HCT116 (cell line): Measurements from ENCODE around the gene SP3. TPM values are rescaled to one million over a fixed set of nuclear protein-coding genes. Genes with fewer than 3 reads are reported as not detected.

Source experiments
- ATAC-seq: fragments of 200-7000 bp; cut with Tn5 transposase; 2 replicates; pipeline ENCODE4 v1.9.1; 2020; ENCODE audit warnings: mild to moderate bottlenecking, moderate library complexity
- BruUV-seq: library from RNA; stranded (reverse); fragments of 400-500 nt; replicated peaks from 2 replicates; lab custom pipeline; 2021; lab: Mats Ljungman, UMichigan
- CTCF ChIA-PET: fragments of 300-600 bp; sonication (Branson Sonifier 250); formaldehyde crosslinking; loops from one replicate; lab custom pipeline; 2021; ENCODE audit warnings: antibody characterized with exemption; lab: Charles Lee
- POLR2A ChIA-PET: fragments of 300-600, 350-600 bp; sonication (Branson Sonifier 250); formaldehyde crosslinking; loops from one replicate; lab custom pipeline; 2021; ENCODE audit warnings: antibody characterized with exemption; lab: Charles Lee
- RAD21 ChIA-PET, 2 experiments: fragments of 300-600 bp; sonication (Branson Sonifier 250); formaldehyde crosslinking; loops; one replicate each; lab custom pipeline; 2023; ENCODE audit warnings: low total read pairs in 2 of 2; ENCODE audit not compliant: uncharacterized antibody in 2 of 2, unreplicated experiment in 2 of 2, low non-redundant PET in 1 of 2; lab: Charles Lee
- DNase-seq: peaks from one replicate; pipeline ENCODE4 v3.0.0-alpha.2; 2010; ENCODE audit warnings: low read depth, low spot score
- H2AFZ ChIP-seq: fragments of 200-600 bp; shearing (Covaris generic), sonication (generic); 2 replicates; pipeline ENCODE4 v1.6.1; 2017; ENCODE audit warnings: low read depth, mixed run types, mixed read lengths, antibody characterized with exemption, low read length; ENCODE audit not compliant: poor library complexity, severe bottlenecking
- H3K27ac ChIP-seq: 2 replicates; pipeline ENCODE4 v1.5.1; 2012; ENCODE audit warnings: low read depth, low read length
- H3K27me3 ChIP-seq: fragments of 200-600 bp; sonication (generic); 2 replicates; pipeline ENCODE4 v1.6.1; 2016; ENCODE audit warnings: mixed run types, low read length, mixed read lengths; ENCODE audit not compliant: insufficient read depth
- H3K36me3 ChIP-seq, 2 experiments: fragments of 200-500 bp in 1 of 2; fragments of 200-600 bp in 1 of 2; sonication (Bioruptor generic) in 1 of 2; sonication (generic) in 1 of 2; 2 replicates each; pipeline versions ENCODE4 v1.5.1 to v1.6.1; 2014 to 2016; ENCODE audit warnings: low read length in 2 of 2, inconsistent platforms in 1 of 2, mixed read lengths in 1 of 2, mixed run types in 1 of 2; ENCODE audit not compliant: insufficient read depth in 2 of 2, control insufficient read depth in 1 of 2
- H3K4me1 ChIP-seq, 2 experiments: fragments of 200-600 bp in 1 of 2; sonication (generic) in 1 of 2; 2 replicates each; pipeline versions ENCODE4 v1.5.1 to v1.6.1; 2012 to 2017; ENCODE audit warnings: low read length in 2 of 2, inconsistent platforms in 1 of 2, mild to moderate bottlenecking in 1 of 2, mixed read lengths in 1 of 2, mixed run types in 1 of 2, moderate library complexity in 1 of 2; ENCODE audit not compliant: insufficient read depth in 2 of 2, control insufficient read depth in 1 of 2
- H3K4me2 ChIP-seq: fragments of 200-600 bp; sonication (generic); 2 replicates; pipeline ENCODE4 v1.6.1; 2017; ENCODE audit warnings: mixed run types, low read length, mixed read lengths
- H3K4me3 ChIP-seq, 2 experiments: fragments of 200-600 bp in 1 of 2; sonication (generic) in 1 of 2; replicated peaks in 1 of 2; 2 replicates each; pipeline ENCODE4 v1.5.1; 2011 to 2016; ENCODE audit warnings: low read length in 2 of 2, control low read depth in 1 of 2, low read depth in 1 of 2, mild to moderate bottlenecking in 1 of 2, mixed read lengths in 1 of 2, mixed run types in 1 of 2
- H3K79me2 ChIP-seq: fragments of 200-600 bp; sonication (generic); 2 replicates; pipeline ENCODE4 v1.6.1; 2017; ENCODE audit warnings: mild to moderate bottlenecking, mixed run types, low read length, moderate library complexity, mixed read lengths; ENCODE audit not compliant: insufficient read depth
- H3K9ac ChIP-seq: fragments of 200-600 bp; sonication (generic); 2 replicates; pipeline ENCODE4 v1.6.1; 2016; ENCODE audit warnings: low read length, mixed read lengths
- H3K9me2 ChIP-seq: fragments of 200-600 bp; sonication (generic), shearing (Covaris generic); 2 replicates; pipeline ENCODE4 v1.6.1; 2017; ENCODE audit warnings: mixed run types, mild to moderate bottlenecking, moderate library complexity; ENCODE audit not compliant: insufficient read depth
- H3K9me3 ChIP-seq, 2 experiments: fragments of 200-500 bp in 1 of 2; fragments of 200-600 bp in 1 of 2; sonication (Bioruptor generic) in 1 of 2; sonication (generic) in 1 of 2; 2 replicates each; pipeline ENCODE4 v1.6.1; 2014 to 2017; ENCODE audit warnings: low read length in 2 of 2, mixed read lengths in 2 of 2, inconsistent platforms in 1 of 2, low read depth in 1 of 2, mild to moderate bottlenecking in 1 of 2, mixed run types in 1 of 2, moderate library complexity in 1 of 2; ENCODE audit not compliant: control insufficient read depth in 1 of 2, insufficient read depth in 1 of 2
- H4K20me1 ChIP-seq: fragments of 200-600 bp; sonication (generic), shearing (Covaris generic); 2 replicates; pipeline ENCODE4 v1.6.1; 2017; ENCODE audit warnings: mixed run types, mild to moderate bottlenecking, moderate library complexity; ENCODE audit not compliant: insufficient read depth
- CEBPB ChIP-seq: IDR thresholded peaks from 2 replicates; pipeline ENCODE4 v1.6.1; 2012; ENCODE audit warnings: low read depth
- CTCF ChIP-seq, 3 experiments: fragments of 200-600 bp in 1 of 3; sonication (generic) in 1 of 3; IDR thresholded peaks in 2 of 3; conservative IDR thresholded peaks in 1 of 3; 2 replicates each; pipeline ENCODE4 v1.5.1; 2012 to 2017; ENCODE audit warnings: low read depth in 2 of 3, low read length in 2 of 3, antibody characterized with exemption in 1 of 3, borderline replicate concordance in 1 of 3, control low read depth in 1 of 3, mild to moderate bottlenecking in 1 of 3, mixed read lengths in 1 of 3, mixed run types in 1 of 3, moderate library complexity in 1 of 3; ENCODE audit not compliant: insufficient read depth in 1 of 3
- EGR1 ChIP-seq: IDR thresholded peaks from 2 replicates; pipeline ENCODE4 v1.6.1; 2012; ENCODE audit warnings: low read depth
- ELF1 ChIP-seq: IDR thresholded peaks from 2 replicates; pipeline ENCODE4 v1.6.1; 2012; ENCODE audit warnings: low read depth, borderline replicate concordance
- POLR2A ChIP-seq: IDR thresholded peaks from 2 replicates; pipeline ENCODE4 v1.7.0; 2011; ENCODE audit warnings: borderline replicate concordance; ENCODE audit not compliant: insufficient read depth, insufficient read length; ENCODE audit errors: extremely low read depth
- RAD21 ChIP-seq: IDR thresholded peaks from 2 replicates; pipeline ENCODE4 v1.6.1; 2012; ENCODE audit warnings: low read depth, mild to moderate bottlenecking
- REST ChIP-seq: IDR thresholded peaks from 2 replicates; pipeline ENCODE4 v1.6.1; 2012; ENCODE audit warnings: low read depth
- SIN3A ChIP-seq: IDR thresholded peaks from 2 replicates; pipeline ENCODE4 v1.6.1; 2012; ENCODE audit warnings: low read depth
- SP1 ChIP-seq: IDR thresholded peaks from 2 replicates; pipeline ENCODE4 v1.6.1; 2012; ENCODE audit warnings: low read depth
- SRF ChIP-seq: IDR thresholded peaks from 2 replicates; pipeline ENCODE4 v1.6.1; 2012; ENCODE audit warnings: low read depth
- YY1 ChIP-seq: IDR thresholded peaks from 2 replicates; pipeline ENCODE4 v1.6.1; 2011; ENCODE audit warnings: low read length, low read depth, moderate library complexity, mild to moderate bottlenecking; ENCODE audit not compliant: insufficient replicate concordance; ENCODE audit errors: extremely low read depth
- ZBTB33 ChIP-seq: IDR thresholded peaks from 2 replicates; pipeline ENCODE4 v1.6.1; 2011; ENCODE audit warnings: mild to moderate bottlenecking, low read length, moderate library complexity; ENCODE audit not compliant: insufficient replicate concordance; ENCODE audit errors: extremely low read depth
- intact Hi-C: fragments of 100-400 bp; cut with micrococcal nuclease; formaldehyde crosslinking; loops from 2 replicates; pipeline ENCODE4 v1.10.0; 2022
- total RNA-seq: library from RNA; stranded (reverse); gene quantifications from one replicate; pipeline ENCODE4 v1.2.1, GENCODE V29; 2021; ENCODE audit not compliant: unreplicated experiment

Gene SP3
- total RNA-seq, 1 experiment from 2014 or later, result 98.0 TPM

- no peak for TF ChIP-seq REST
- TF ChIP-seq SP1, result no peak
- no peak for TF ChIP-seq SIN3A
Measured at GRCh38 chr2:173929441-173929840, 35.7 kb downstream of the SP3 start (continued).

- ChIA-PET CTCF (no interaction called here), RAD21 (no interaction called here), POLR2A (no interaction called here)
- no peaks in the 10 kb centered on the region for H3K4me1 ChIP-seq
- no peaks in the 10 kb centered on the region for H3K27me3 ChIP-seq
- intact Hi-C loops, result no loop called here
- H3K9me2 ChIP-seq, result no peaks in the 10 kb centered on the region
- no peak overlapping the region for H2AFZ ChIP-seq
- no peaks in the 10 kb centered on the region for H3K9me3 ChIP-seq
- H3K36me3 ChIP-seq, result peaks cover 0 to 9% of the 10 kb centered on the region in 2 experiments; a peak in 1 of 4 replicates
- no peak overlapping the region for H3K4me2 ChIP-seq
- DNase-seq, result no peak
- no peak for TF ChIP-seq SRF
- TF ChIP-seq CEBPB, result no peak
- no peak for TF ChIP-seq CTCF (IDR thresholded peaks at IDR 0.05 in 2 of 3, conservative IDR thresholded peaks at IDR 0.05 in 1 of 3; ENCODE audit: borderline replicate concordance in 1 of 3, insufficient read depth in 1 of 3, low read depth in 2 of 3, low read length in 2 of 3)
- TF ChIP-seq RAD21, result no peak
- no peak for TF ChIP-seq YY1
- no peak for TF ChIP-seq ZBTB33
- no peak for TF ChIP-seq ELF1
- no peak for TF ChIP-seq POLR2A
- TF ChIP-seq EGR1, result no peak
- H4K20me1 ChIP-seq, result peaks cover 36% of the 10 kb centered on the region
- no TSS peak for BruUV-seq
- ATAC-seq, result no peak
- peaks cover 99% of the 10 kb centered on the region for H3K79me2 ChIP-seq
- no peak overlapping the region for H3K9ac ChIP-seq
- H3K4me3 ChIP-seq, result no peak overlapping the region
- no peak overlapping the region for H3K27ac ChIP-seq
Measured at GRCh38 chr2:173926875-173927274, 38.3 kb downstream of the SP3 start.
